HepG2 (cell line): ENCODE measurements around the gene GPD1. TPM values are rescaled to one million over a fixed set of nuclear protein-coding genes. Genes with fewer than 3 reads are reported as not detected.
A peak's percentile ranks its signal among the peaks of the same experiment; 100 is the strongest.

Source experiments
- BORCS8-MEF2B ChIP-seq: sonication (generic); formaldehyde crosslinking; IDR thresholded peaks from 2 replicates; pipeline ENCODE4 v1.8.0; 2022; ENCODE audit warnings: mild to moderate bottlenecking, missing genetic modification reagents
- CENPX ChIP-seq: sonication (generic); formaldehyde crosslinking; IDR thresholded peaks from 2 replicates; pipeline ENCODE4 v1.9.0; 2021; ENCODE audit warnings: mild to moderate bottlenecking, missing genetic modification reagents, moderate library complexity
- IKZF4 ChIP-seq: sonication (generic); formaldehyde crosslinking; IDR thresholded peaks from 2 replicates; pipeline ENCODE4 v1.5.1; 2020; ENCODE audit warnings: borderline replicate concordance, mild to moderate bottlenecking, low read depth, missing genetic modification reagents; ENCODE audit errors: not compliant biosample characterization
- IRF1 ChIP-seq: sonication (generic); formaldehyde crosslinking; IDR thresholded peaks from 2 replicates; pipeline ENCODE4 v1.4.0; 2020; ENCODE audit warnings: low read depth, mild to moderate bottlenecking, missing genetic modification reagents
- ISL2 ChIP-seq: sonication (generic); formaldehyde crosslinking; IDR thresholded peaks from 2 replicates; pipeline ENCODE4 v1.5.0; 2020; ENCODE audit warnings: missing genetic modification reagents
- MIXL1 ChIP-seq: IDR thresholded peaks from 2 replicates; pipeline ENCODE4 v1.6.1; 2016
- RARA ChIP-seq: IDR thresholded peaks from 2 replicates; pipeline ENCODE4 v1.6.1; 2016; ENCODE audit warnings: missing genetic modification reagents, missing compliant biosample characterization
- RBFOX2 ChIP-seq: fragments of 200-400 bp; formaldehyde crosslinking; IDR thresholded peaks from 2 replicates; pipeline ENCODE4 v1.6.1; 2017; ENCODE audit warnings: low read depth, mild to moderate bottlenecking, low read length
- SCMH1 ChIP-seq: sonication (generic); formaldehyde crosslinking; IDR thresholded peaks from 2 replicates; pipeline ENCODE4 v1.9.0; 2021; ENCODE audit warnings: missing genetic modification reagents, mild to moderate bottlenecking, borderline replicate concordance
- SP5 ChIP-seq: IDR thresholded peaks from 2 replicates; pipeline ENCODE4 v1.6.1; 2016; ENCODE audit warnings: low read depth, borderline replicate concordance
- ZKSCAN5 ChIP-seq: sonication (generic); formaldehyde crosslinking; IDR thresholded peaks from 2 replicates; pipeline ENCODE4 v1.5.1; 2020; ENCODE audit warnings: mild to moderate bottlenecking, missing genetic modification reagents
- ZNF274 ChIP-seq: sonication (generic); formaldehyde crosslinking; IDR thresholded peaks from 2 replicates; pipeline ENCODE4 v1.5.1; 2020; ENCODE audit warnings: mild to moderate bottlenecking, missing genetic modification reagents
- ZNF331 ChIP-seq: sonication (generic); formaldehyde crosslinking; IDR thresholded peaks from 2 replicates; pipeline ENCODE4 v1.4.0; 2020; ENCODE audit warnings: missing genetic modification reagents
- ZNF501 ChIP-seq: sonication (generic); formaldehyde crosslinking; IDR thresholded peaks from 2 replicates; pipeline ENCODE4 v1.5.1; 2020; ENCODE audit warnings: mild to moderate bottlenecking, moderate library complexity, missing genetic modification reagents
- ZNF512B ChIP-seq: sonication (generic); formaldehyde crosslinking; IDR thresholded peaks from 2 replicates; pipeline ENCODE4 v1.5.1; 2020; ENCODE audit warnings: missing genetic modification reagents, mild to moderate bottlenecking, borderline replicate concordance
- ZNF772 ChIP-seq: sonication (generic); formaldehyde crosslinking; IDR thresholded peaks from 2 replicates; pipeline ENCODE4 v1.5.0; 2020; ENCODE audit warnings: mild to moderate bottlenecking, missing genetic modification reagents
- ZNF784 ChIP-seq: sonication (generic); formaldehyde crosslinking; IDR thresholded peaks from 2 replicates; pipeline ENCODE4 v1.5.1; 2020; ENCODE audit warnings: missing genetic modification reagents, mild to moderate bottlenecking, borderline replicate concordance
- ZNF839 ChIP-seq: sonication (generic); formaldehyde crosslinking; IDR thresholded peaks from 2 replicates; pipeline ENCODE4 v1.4.0; 2020; ENCODE audit warnings: missing genetic modification reagents, mild to moderate bottlenecking, borderline replicate concordance
- polyA plus RNA-seq, 8 experiments: library from polyadenylated mRNA; depleted of rRNA in 3 of 8; stranded (reverse) in 7 of 8; unstranded in 1 of 8; fragments of >200 nt; fragmentation: Illumina TruSeq in 4 of 8; extraction: Trizol in 4 of 8; gene quantifications; 2 replicates each; pipeline versions ENCODE4 v1.2.1 to v1.2.3, GENCODE V29; 2011 to 2016; ENCODE audit warnings: low read depth in 4 of 8, missing spikeins in 1 of 8, mixed read lengths in 1 of 8; ENCODE audit not compliant: insufficient read depth in 1 of 8
- total RNA-seq, 5 experiments: library from RNA; depleted of rRNA; stranded (reverse); fragments of >200 nt; fragmentation: Illumina TruSeq; extraction: Trizol; gene quantifications; 2 replicates each; pipeline ENCODE4 v1.2.3, GENCODE V29; 2016; ENCODE audit warnings: low read depth in 1 of 5
- TF ChIP-seq, protein P1 (sequence below): sonication (generic); formaldehyde crosslinking; IDR thresholded peaks from 2 replicates; pipeline ENCODE4 v1.4.0; 2020; ENCODE audit warnings: missing genetic modification reagents, borderline replicate concordance

GPD1 gene
- total and polyA plus RNA-seq, 2 of the 13 experiments (the other 11 are each of a cell fraction or from before 2014, with no cell fraction given): 3.7 to 30.6 TPM

DNA sequence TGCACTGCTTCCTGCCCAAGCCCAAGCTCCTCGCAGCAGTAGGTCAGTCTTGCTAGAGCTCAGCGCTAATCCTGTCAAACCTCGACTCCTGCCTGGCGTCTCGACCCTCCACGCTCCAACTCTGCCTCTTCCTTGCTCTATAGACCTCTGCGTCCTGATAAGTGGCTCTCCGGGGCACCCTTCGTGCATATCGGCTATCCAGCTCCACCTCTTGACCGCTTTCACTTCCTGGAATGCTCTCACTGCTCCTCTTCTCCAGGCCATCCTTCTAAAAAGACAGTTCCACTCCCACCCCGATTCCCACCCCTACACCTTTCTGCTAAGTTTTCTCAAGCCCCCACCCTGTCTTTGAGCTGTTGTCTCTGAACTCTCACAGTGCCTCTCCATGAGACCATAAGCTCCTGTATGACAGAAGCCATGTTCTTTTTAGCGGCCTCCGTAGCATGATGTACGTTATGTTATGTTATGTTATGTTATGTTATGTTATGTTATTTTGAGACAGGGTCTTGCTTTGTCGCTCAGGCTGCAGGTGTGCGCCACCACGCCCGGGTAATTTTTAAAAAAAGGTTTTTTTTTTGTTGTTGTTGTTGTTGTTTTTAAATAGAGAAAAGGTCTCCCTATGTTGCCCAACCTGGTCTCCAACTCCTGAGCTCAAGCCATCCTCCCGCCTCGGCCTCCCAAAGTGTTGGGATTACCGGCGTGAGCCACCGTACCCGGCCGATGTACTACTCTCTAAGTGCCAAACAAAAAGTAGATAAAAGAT lies 8.8 kb downstream of the GPD1 start (continued):
- TF ChIP-seq, protein P1, sequence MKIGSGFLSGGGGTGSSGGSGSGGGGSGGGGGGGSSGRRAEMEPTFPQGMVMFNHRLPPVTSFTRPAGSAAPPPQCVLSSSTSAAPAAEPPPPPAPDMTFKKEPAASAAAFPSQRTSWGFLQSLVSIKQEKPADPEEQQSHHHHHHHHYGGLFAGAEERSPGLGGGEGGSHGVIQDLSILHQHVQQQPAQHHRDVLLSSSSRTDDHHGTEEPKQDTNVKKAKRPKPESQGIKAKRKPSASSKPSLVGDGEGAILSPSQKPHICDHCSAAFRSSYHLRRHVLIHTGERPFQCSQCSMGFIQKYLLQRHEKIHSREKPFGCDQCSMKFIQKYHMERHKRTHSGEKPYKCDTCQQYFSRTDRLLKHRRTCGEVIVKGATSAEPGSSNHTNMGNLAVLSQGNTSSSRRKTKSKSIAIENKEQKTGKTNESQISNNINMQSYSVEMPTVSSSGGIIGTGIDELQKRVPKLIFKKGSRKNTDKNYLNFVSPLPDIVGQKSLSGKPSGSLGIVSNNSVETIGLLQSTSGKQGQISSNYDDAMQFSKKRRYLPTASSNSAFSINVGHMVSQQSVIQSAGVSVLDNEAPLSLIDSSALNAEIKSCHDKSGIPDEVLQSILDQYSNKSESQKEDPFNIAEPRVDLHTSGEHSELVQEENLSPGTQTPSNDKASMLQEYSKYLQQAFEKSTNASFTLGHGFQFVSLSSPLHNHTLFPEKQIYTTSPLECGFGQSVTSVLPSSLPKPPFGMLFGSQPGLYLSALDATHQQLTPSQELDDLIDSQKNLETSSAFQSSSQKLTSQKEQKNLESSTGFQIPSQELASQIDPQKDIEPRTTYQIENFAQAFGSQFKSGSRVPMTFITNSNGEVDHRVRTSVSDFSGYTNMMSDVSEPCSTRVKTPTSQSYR (CRISPR knock-in tag): no peak
- TF ChIP-seq RBFOX2 (peak; percentile 4; the same call in 1 of the 2 replicates), ZNF331 (CRISPR knock-in tag) (no peak), ZNF501 (CRISPR knock-in tag) (peak; percentile 56; the same call in 1 of the 2 replicates), ZNF784 (CRISPR knock-in tag) (0 out of 2 replicates have a peak, but pooled peaks have one; percentile 15), IKZF4 (CRISPR knock-in tag) (peak; percentile 5), ZNF512B (CRISPR knock-in tag) (no peak), IRF1 (no peak), ZNF839 (CRISPR knock-in tag) (0 out of 2 replicates have a peak, but pooled peaks have one; percentile 2), MIXL1 (CRISPR knock-in tag) (no peak), SP5 (CRISPR knock-in tag) (no peak), BORCS8-MEF2B (peak; percentile 44; the same call in 1 of the 2 replicates), ZKSCAN5 (CRISPR knock-in tag) (0 out of 2 replicates have a peak, but pooled peaks have one; percentile 3), ISL2 (CRISPR knock-in tag) (0 out of 2 replicates have a peak, but pooled peaks have one; percentile 39), ZNF274 (CRISPR knock-in tag) (no peak; the same call in 1 of the 2 replicates), CENPX (CRISPR knock-in tag) (no peak), RARA (no peak), SCMH1 (CRISPR knock-in tag) (no peak), ZNF772 (CRISPR knock-in tag) (0 out of 2 replicates have a peak, but pooled peaks have one; percentile 5)
